HepG2 (cell line): ENCODE results near the gene SYNGR1. TPM values are rescaled to one million over a fixed set of nuclear protein-coding genes. Genes with fewer than 3 reads are reported as not detected.
A peak's percentile ranks its signal among the peaks of the same experiment; 100 is the strongest.

ENCODE experiments used
- ATAC-seq: fragments of 200-7000 bp; cut with Tn5 transposase; 3 replicates; pipeline ENCODE4 v1.9.1; 2020; ENCODE audit warnings: mild to moderate bottlenecking, moderate library complexity
- BruUV-seq: library from RNA; stranded (reverse); fragments of 400-500 nt; replicated peaks from 2 replicates; lab custom pipeline; 2021; lab: Mats Ljungman, UMichigan
- CTCF ChIA-PET: fragments of 300-600 bp; formaldehyde crosslinking; extraction: SDS; loops from one replicate; lab custom pipeline; 2021; ENCODE audit warnings: low total read pairs, inconsistent platforms, low intra/inter-chr PET ratio; lab: Yijun Ruan, JAX
- POLR2A ChIA-PET: fragments of 350-600 bp; sonication (Branson Sonifier 250); formaldehyde crosslinking; loops from one replicate; lab custom pipeline; 2020; ENCODE audit warnings: antibody characterized with exemption, inconsistent platforms; lab: Yijun Ruan, JAX
- DNase-seq: peaks from one replicate; pipeline ENCODE4 v3.0.0-alpha.2; 2015; ENCODE audit warnings: low spot score
- FAIRE-seq: peaks from 3 replicates; lab custom pipeline; 2011; peaks lifted over from hg19 to GRCh38; lab: Jason Lieb, UNC
- H2AFZ ChIP-seq: one replicate; pipeline ENCODE4 v1.6.1; 2011; ENCODE audit warnings: low read length, inconsistent platforms
- H3K27ac ChIP-seq: fragments of 300-600 bp; 3 replicates; pipeline ENCODE4 v1.8.0; 2011; ENCODE audit warnings: mixed run types, mild to moderate bottlenecking, mixed read lengths, low read length, inconsistent platforms; ENCODE audit not compliant: insufficient read depth; ENCODE audit errors: extremely low read length
- H3K27me3 ChIP-seq, 2 experiments: fragments of 200-600 bp in 1 of 2; 2 replicates in 1 of 2; 3 replicates in 1 of 2; pipeline versions ENCODE4 v1.6.0 to v1.8.0; 2011; ENCODE audit warnings: low read length in 2 of 2, mild to moderate bottlenecking in 2 of 2, moderate library complexity in 2 of 2, inconsistent platforms in 1 of 2; ENCODE audit not compliant: insufficient read depth in 2 of 2, control insufficient read depth in 1 of 2
- H3K36me3 ChIP-seq, 2 experiments: fragments of 200-600 bp in 1 of 2; replicated peaks in 1 of 2; 2 replicates in 1 of 2; 3 replicates in 1 of 2; pipeline versions ENCODE4 v1.5.1 to v1.8.0; 2011; ENCODE audit warnings: low read length in 2 of 2, inconsistent platforms in 1 of 2; ENCODE audit not compliant: insufficient read depth in 2 of 2, control insufficient read depth in 1 of 2
- H3K4me1 ChIP-seq: 2 replicates; pipeline ENCODE4 v1.5.1; 2012; ENCODE audit warnings: low read length, inconsistent platforms; ENCODE audit not compliant: insufficient read depth
- H3K4me2 ChIP-seq: 2 replicates; pipeline ENCODE4 v1.6.0; 2011; ENCODE audit warnings: low read depth, low read length, inconsistent platforms
- H3K4me3 ChIP-seq, 3 experiments: fragments of 200-600 bp in 1 of 3; sonication (generic), shearing (Covaris generic) in 1 of 3; replicated peaks in 1 of 3; 2 replicates each; pipeline ENCODE4 v1.5.1; 2011 to 2016; ENCODE audit warnings: low read length in 3 of 3, inconsistent platforms in 2 of 3, low read depth in 2 of 3, mild to moderate bottlenecking in 2 of 3, control low read depth in 1 of 3, mixed read lengths in 1 of 3; ENCODE audit not compliant: insufficient read depth in 1 of 3
- H3K79me2 ChIP-seq: one replicate; pipeline ENCODE4 v1.6.1; 2011; ENCODE audit warnings: low read length, inconsistent platforms; ENCODE audit not compliant: insufficient read depth
- H3K9ac ChIP-seq: 2 replicates; pipeline ENCODE4 v1.6.0; 2011; ENCODE audit warnings: mild to moderate bottlenecking, low read depth, low read length, inconsistent platforms; ENCODE audit not compliant: insufficient read depth
- H3K9me3 ChIP-seq: 2 replicates; pipeline ENCODE4 v1.5.1; 2012; ENCODE audit warnings: mild to moderate bottlenecking, low read length
- H4K20me1 ChIP-seq: 2 replicates; pipeline ENCODE4 v1.6.0; 2011; ENCODE audit warnings: inconsistent platforms, mild to moderate bottlenecking, low read length, moderate library complexity; ENCODE audit not compliant: insufficient read depth
- AGO2 ChIP-seq: fragments of 200-400 bp; formaldehyde crosslinking; optimal IDR thresholded peaks from 2 replicates; pipeline ENCODE3; 2017; ENCODE audit warnings: mild to moderate bottlenecking, low read depth, low read length, moderate library complexity
- CBX5 ChIP-seq: sonication (generic); formaldehyde crosslinking; IDR thresholded peaks from 2 replicates; pipeline ENCODE4 v1.4.0; 2020; ENCODE audit warnings: missing genetic modification reagents, borderline replicate concordance
- GATAD2A ChIP-seq: IDR thresholded peaks from 2 replicates; pipeline ENCODE4 v1.6.1; 2016
- SAP130 ChIP-seq: IDR thresholded peaks from 2 replicates; pipeline ENCODE4 v1.6.1; 2016; ENCODE audit warnings: low read depth
- TFDP2 ChIP-seq: sonication (generic); formaldehyde crosslinking; IDR thresholded peaks from 2 replicates; pipeline ENCODE4 v1.4.0; 2020; ENCODE audit warnings: missing genetic modification reagents
- ZNF253 ChIP-seq: sonication (generic); formaldehyde crosslinking; IDR thresholded peaks from 2 replicates; pipeline ENCODE4 v1.8.0; 2022; ENCODE audit warnings: mild to moderate bottlenecking, missing genetic modification reagents, borderline replicate concordance
- ZNF678 ChIP-seq: sonication (generic); formaldehyde crosslinking; IDR thresholded peaks from 2 replicates; pipeline ENCODE4 v1.4.0; 2020; ENCODE audit warnings: mild to moderate bottlenecking, missing genetic modification reagents
- WGBS: methylation state at CpG from one replicate; pipeline ENCODE4 v1.1.6; 2017; ENCODE audit warnings: low lambda C conversion rate; 5-methylcytosine and 5-hydroxymethylcytosine counted together
- in situ Hi-C: cut with HindIII; loops from 2 replicates; pipeline ENCODE4 v1.10.0; 2017; ENCODE audit warnings: low pct_unique_long_range_greater_than_20kb; ENCODE audit not compliant: extremely low pct_ligation_motif_present
- intact Hi-C: fragments of 100-400 bp; cut with micrococcal nuclease; formaldehyde crosslinking; loops from one replicate; pipeline ENCODE4 v1.10.0; 2022; ENCODE audit not compliant: unreplicated experiment
- polyA plus RNA-seq, 8 experiments: library from polyadenylated mRNA; depleted of rRNA in 3 of 8; stranded (reverse) in 7 of 8; unstranded in 1 of 8; fragments of >200 nt; fragmentation: Illumina TruSeq in 4 of 8; extraction: Trizol in 4 of 8; gene quantifications; 2 replicates each; pipeline versions ENCODE4 v1.2.1 to v1.2.3, GENCODE V29; 2011 to 2016; ENCODE audit warnings: low read depth in 4 of 8, missing spikeins in 1 of 8, mixed read lengths in 1 of 8; ENCODE audit not compliant: insufficient read depth in 1 of 8
- total RNA-seq, 5 experiments: library from RNA; depleted of rRNA; stranded (reverse); fragments of >200 nt; fragmentation: Illumina TruSeq; extraction: Trizol; gene quantifications; 2 replicates each; pipeline ENCODE4 v1.2.3, GENCODE V29; 2016; ENCODE audit warnings: low read depth in 1 of 5
- TF ChIP-seq, protein P1 (sequence below): sonication (generic); formaldehyde crosslinking; IDR thresholded peaks from 2 replicates; pipeline ENCODE4 v1.4.0; 2020; ENCODE audit warnings: mild to moderate bottlenecking, missing genetic modification reagents

SYNGR1 gene
- total and polyA plus RNA-seq, 2 of the 13 experiments (the other 11 are each of a cell fraction or from before 2014, with no cell fraction given): 0.27 to 2.7 TPM

DNA sequence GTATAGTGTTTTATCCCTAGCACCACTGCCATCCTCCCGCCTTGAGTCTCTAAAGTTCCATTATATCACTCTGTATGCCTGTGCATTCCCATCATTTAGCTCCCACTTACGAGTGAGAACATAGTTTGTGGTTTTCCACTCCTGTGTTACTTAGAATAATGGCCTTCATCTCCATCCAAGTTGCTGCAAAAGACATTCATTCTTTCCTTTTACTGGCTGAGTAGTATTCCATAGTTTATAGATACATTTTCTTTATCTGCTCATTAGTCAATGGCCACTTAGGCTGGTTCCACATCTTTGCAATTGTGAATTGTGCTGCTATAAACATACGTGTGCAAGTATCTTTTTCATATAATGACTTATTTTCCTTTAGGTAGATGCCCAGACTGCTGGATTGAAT is 74.2 kb downstream of the SYNGR1 start (continued):
- no peak for TF ChIP-seq GATAD2A (CRISPR knock-in tag)
- no peak for TF ChIP-seq ZNF678 (CRISPR knock-in tag)

DNA sequence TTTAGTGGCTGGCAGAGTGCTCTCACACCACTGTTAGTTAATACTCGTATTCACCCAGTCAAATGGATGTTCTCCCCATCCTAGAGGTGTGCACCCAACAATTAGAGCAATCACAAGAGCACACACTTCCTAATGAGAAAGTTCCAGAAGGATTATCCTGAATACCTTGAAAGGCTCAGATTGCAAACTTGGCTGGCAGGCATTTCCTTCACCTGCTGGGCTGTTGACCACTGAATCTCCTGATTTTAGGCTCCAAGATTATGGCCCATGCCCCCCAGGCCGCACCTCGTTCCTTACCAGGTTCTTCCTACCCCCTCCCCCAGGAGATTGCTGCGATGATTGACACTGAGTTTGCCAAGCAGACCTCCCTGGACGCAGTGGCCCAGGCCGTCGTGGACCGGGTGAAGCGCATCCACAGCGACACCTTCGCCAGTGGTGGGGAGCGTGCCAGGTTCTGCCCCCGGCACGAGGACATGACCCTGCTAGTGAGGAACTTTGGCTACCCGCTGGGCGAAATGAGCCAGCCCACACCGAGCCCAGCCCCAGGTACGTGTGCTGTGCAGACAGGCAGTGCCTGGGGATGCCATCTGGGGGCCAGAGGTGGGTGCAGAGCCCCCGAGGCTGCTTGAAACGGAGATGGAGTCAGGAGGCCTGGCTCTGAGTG is 76.7 kb downstream of the SYNGR1 start:
- no peaks in the 10 kb centered on the region for H3K4me1 ChIP-seq
- CTCF ChIA-PET: no interaction called here
- POLR2A ChIA-PET: no interaction called here
- H3K27me3 ChIP-seq: no peaks in the 10 kb centered on the region
- WGBS: 95% methylated on average over 10 of the region's 20 CpGs
- BruUV-seq: no TSS peak
- no peak overlapping the region for H2AFZ ChIP-seq
- H3K27ac ChIP-seq: no peak overlapping the region
- TF ChIP-seq AGO2 (peak; percentile 62), ZNF253 (CRISPR knock-in tag) (no peak)
- ATAC-seq (no peak), DNase-seq (no peak), FAIRE-seq (no peak)
- H3K4me2 ChIP-seq: no peak overlapping the region
- H3K4me3 ChIP-seq: no peak overlapping the region
- H3K79me2 ChIP-seq: no peaks in the 10 kb centered on the region
- no peaks in the 10 kb centered on the region for H3K9me3 ChIP-seq
- H3K36me3 ChIP-seq: peaks cover 22 to 41% of the 10 kb centered on the region in 2 experiments
- in situ Hi-C loops: no loop called here
- intact Hi-C loops: no loop called here
- H3K9ac ChIP-seq: no peak overlapping the region
- H4K20me1 ChIP-seq: 0 out of 2 replicates have a peak, but pooled peaks cover 3% of the 10 kb centered on the region

DNA sequence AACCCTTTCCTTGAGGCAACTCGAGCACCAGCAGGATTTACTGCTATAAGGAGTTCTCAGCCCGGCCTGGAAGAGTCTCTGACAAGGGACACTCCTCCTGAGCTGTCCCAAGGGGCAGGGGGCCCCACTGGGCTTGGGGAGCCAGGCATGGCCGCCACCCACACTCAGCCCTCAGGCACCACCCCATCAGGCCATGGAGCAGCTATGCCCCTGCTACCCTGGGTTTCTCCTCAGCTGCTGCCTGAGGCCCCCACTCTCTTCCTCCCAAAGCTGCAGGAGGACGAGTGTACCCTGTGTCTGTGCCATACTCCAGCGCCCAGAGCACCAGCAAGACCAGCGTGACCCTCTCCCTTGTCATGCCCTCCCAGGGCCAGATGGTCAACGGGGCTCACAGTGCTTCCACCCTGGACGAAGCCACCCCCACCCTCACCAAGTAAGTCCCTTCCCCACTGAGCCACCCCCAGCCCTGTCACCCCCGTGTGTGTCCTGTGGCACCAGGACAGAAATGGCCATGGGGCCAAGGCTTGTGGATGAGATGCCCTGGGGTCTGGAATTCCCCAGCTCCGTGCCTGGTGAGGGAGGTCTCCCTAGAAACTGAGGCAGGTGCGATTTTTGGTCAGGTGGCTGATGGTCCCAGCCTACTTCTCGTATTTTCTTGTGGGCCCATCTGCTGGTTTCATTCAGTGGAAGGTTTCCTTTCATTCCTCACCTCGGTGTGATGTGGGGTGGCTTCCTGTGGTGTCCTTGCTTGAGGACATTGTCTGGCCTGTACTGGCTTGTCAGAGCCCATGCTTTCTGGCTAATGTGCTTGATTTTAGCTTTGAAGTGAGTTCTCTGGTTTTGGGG is 78.2 kb downstream of the SYNGR1 start:
- Histone ChIP-seq H3K9me3 (no peaks in the 10 kb centered on the region), H3K4me1 (no peaks in the 10 kb centered on the region), H3K36me3 (peaks cover 23 to 45% of the 10 kb centered on the region in 2 experiments), H3K9ac (no peak overlapping the region), H4K20me1 (0 out of 2 replicates have a peak, but pooled peaks cover 3% of the 10 kb centered on the region), H2AFZ (no peak overlapping the region), H3K27ac (no peak overlapping the region), H3K27me3 (no peaks in the 10 kb centered on the region), H3K79me2 (no peaks in the 10 kb centered on the region), H3K4me3 (no peak overlapping the region), H3K4me2 (no peak overlapping the region)
- no TSS peak for BruUV-seq
- ATAC-seq: no peak
- DNase-seq: no peak
- no peak for FAIRE-seq
- ChIA-PET POLR2A (no interaction called here), CTCF (no interaction called here)
- in situ Hi-C loops: no loop called here
- intact Hi-C loops: no loop called here
- WGBS: 92% methylated on average over 6 of the region's 13 CpGs
- TF ChIP-seq SAP130 (CRISPR knock-in tag) (no peak), CBX5 (CRISPR knock-in tag) (no peak), TFDP2 (no peak)
- TF ChIP-seq, protein P1, sequence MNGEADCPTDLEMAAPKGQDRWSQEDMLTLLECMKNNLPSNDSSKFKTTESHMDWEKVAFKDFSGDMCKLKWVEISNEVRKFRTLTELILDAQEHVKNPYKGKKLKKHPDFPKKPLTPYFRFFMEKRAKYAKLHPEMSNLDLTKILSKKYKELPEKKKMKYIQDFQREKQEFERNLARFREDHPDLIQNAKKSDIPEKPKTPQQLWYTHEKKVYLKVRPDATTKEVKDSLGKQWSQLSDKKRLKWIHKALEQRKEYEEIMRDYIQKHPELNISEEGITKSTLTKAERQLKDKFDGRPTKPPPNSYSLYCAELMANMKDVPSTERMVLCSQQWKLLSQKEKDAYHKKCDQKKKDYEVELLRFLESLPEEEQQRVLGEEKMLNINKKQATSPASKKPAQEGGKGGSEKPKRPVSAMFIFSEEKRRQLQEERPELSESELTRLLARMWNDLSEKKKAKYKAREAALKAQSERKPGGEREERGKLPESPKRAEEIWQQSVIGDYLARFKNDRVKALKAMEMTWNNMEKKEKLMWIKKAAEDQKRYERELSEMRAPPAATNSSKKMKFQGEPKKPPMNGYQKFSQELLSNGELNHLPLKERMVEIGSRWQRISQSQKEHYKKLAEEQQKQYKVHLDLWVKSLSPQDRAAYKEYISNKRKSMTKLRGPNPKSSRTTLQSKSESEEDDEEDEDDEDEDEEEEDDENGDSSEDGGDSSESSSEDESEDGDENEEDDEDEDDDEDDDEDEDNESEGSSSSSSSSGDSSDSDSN (CRISPR knock-in tag): no peak
